SJCRH30 (cell line): ENCODE measurements around the gene JAKMIP2. TPM values are rescaled to one million over a fixed set of nuclear protein-coding genes. Genes with fewer than 3 reads are reported as not detected.
"Not testable (repeated sequence)": the region's sequence is repeated elsewhere in the genome, so short reads cannot be mapped to it uniquely, and the experiment has no call there.

Experiments used
- DNase-seq, 2 experiments: peaks; one replicate each; pipeline ENCODE4 v3.0.0-alpha.2; 2015 to 2020
- H3K27ac ChIP-seq: fragments of 250-450 bp; sonication (Bioruptor Pico); 2 replicates; pipeline ENCODE4 v1.5.1; 2020; ENCODE audit warnings: mild to moderate bottlenecking, moderate library complexity
- H3K27me3 ChIP-seq: fragments of 250-450 bp; sonication (Bioruptor Pico); 2 replicates; pipeline ENCODE4 v1.5.1; 2020; ENCODE audit warnings: mild to moderate bottlenecking, moderate library complexity
- H3K36me3 ChIP-seq: fragments of 250-450 bp; sonication (Bioruptor Pico); 2 replicates; pipeline ENCODE4 v1.5.1; 2020; ENCODE audit warnings: mild to moderate bottlenecking, moderate library complexity
- H3K4me1 ChIP-seq: fragments of 250-450 bp; sonication (Bioruptor Pico); 2 replicates; pipeline ENCODE4 v1.5.1; 2020; ENCODE audit warnings: mild to moderate bottlenecking, moderate library complexity
- H3K4me3 ChIP-seq: fragments of 250-450 bp; sonication (Bioruptor Pico); 2 replicates; pipeline ENCODE4 v1.5.1; 2020; ENCODE audit warnings: mild to moderate bottlenecking, moderate library complexity
- H3K9me3 ChIP-seq: fragments of 250-450 bp; sonication (Bioruptor Pico); replicated peaks from 2 replicates; pipeline ENCODE4 v1.5.1; 2020; ENCODE audit warnings: mild to moderate bottlenecking, moderate library complexity
- total RNA-seq: library from RNA; depleted of rRNA; stranded (reverse); fragments of >200 nt; shearing (Covaris generic); gene quantifications from 2 replicates; pipeline ENCODE4 v1.2.3, GENCODE V29; 2014

Gene JAKMIP2
- total RNA-seq, 1 experiment from 2014 or later, result 88.6 TPM

DNA sequence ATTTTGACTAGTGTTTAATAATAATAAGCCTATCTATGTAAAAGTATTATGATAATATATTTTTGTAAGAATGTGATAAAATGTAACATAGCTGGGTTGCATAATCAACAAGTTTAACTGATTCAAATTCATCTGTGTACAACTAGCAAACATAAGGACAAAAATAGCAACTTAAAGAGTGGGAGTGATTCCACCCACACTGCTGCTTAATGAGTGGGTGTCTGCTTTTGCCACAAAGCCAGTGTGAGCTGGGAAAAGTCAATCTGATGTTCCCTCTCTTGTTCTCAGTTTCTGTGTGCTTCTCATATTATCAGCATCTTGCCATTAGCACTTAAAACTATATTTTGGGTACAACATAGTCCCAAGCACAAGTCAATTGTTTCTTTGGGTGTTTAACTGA is 161.5 kb downstream of the JAKMIP2 start:
- peaks cover 64% of the 10 kb centered on the region for H3K36me3 ChIP-seq

DNA sequence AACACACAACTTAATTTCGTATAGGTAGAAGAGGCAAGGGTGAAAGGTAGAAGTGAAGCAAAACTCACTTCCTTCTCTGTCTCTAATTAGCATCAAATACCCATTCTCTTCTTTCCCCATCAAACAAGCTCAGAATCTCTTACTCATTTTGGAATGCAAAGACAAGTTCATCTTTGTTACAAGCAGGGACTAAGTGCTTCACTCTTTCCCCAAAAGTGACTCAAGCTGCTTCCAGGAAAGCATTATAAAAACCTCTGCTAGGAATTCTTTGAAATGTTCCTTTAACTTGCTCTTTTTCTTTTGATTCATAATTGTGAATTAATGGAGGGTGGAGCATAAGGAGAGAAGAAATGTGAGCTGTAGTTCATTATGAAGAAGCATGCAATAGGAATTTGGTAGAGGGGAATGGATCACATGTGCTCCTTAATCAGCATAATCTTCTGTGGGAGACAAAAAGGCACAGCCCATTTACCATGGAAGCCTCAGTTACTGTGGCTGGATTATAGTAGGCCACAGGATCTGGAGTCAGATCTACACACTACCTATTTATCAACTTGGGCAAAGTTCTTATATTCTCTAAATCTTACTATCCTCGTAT is 163.1 kb downstream of the JAKMIP2 start:
- Histone ChIP-seq H3K27me3 (no peaks in the 10 kb centered on the region), H3K4me1 (no peaks in the 10 kb centered on the region), H3K36me3 (peaks cover 68% of the 10 kb centered on the region), H3K9me3 (no peaks in the 10 kb centered on the region), H3K4me3 (no peak overlapping the region), H3K27ac (no peak overlapping the region)
- no peak for DNase-seq

More for the DNA sequence above, 161.5 kb downstream of the JAKMIP2 start:
- DNase-seq, result no peak
- no peak overlapping the region for H3K27ac ChIP-seq
- H3K4me3 ChIP-seq, result no peak overlapping the region
- H3K9me3 ChIP-seq, result no peaks in the 10 kb centered on the region
- no peaks in the 10 kb centered on the region for H3K4me1 ChIP-seq
- H3K27me3 ChIP-seq, result no peaks in the 10 kb centered on the region

DNA sequence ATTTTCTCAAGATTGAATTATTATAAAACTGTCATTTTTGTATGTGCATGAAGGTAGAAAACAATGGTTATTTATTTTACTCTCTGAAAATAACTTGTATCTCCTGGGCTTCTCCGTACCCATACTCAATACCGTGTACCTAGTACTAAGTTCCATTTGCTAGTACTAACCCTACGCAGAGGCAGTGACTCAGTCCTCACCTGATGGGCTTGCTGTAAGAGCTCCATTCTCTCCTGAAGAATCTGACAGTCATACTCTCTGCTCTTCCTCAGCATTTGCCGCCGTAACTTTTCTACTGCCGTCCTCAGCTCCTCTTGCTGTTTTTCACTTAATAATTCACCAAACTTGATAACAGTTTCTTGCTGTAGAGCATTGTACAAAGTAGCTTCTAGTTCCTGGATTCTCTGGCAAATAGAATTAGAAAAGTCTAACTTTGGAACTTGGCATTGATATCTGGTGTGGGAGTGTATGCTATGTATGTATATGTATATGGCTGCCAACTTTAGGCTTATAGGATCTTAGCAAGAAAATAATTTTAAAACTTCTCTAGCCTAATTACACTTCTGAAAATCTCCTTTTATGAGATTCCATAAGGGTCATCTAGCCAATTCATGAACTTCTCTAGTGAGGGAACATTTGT is 164.7 kb downstream of the JAKMIP2 start:
- Histone ChIP-seq H3K27ac (no peak overlapping the region), H3K4me1 (no peaks in the 10 kb centered on the region), H3K27me3 (no peaks in the 10 kb centered on the region), H3K4me3 (no peak overlapping the region), H3K9me3 (no peaks in the 10 kb centered on the region), H3K36me3 (peaks cover 65% of the 10 kb centered on the region)
- DNase-seq, result no peak

DNA sequence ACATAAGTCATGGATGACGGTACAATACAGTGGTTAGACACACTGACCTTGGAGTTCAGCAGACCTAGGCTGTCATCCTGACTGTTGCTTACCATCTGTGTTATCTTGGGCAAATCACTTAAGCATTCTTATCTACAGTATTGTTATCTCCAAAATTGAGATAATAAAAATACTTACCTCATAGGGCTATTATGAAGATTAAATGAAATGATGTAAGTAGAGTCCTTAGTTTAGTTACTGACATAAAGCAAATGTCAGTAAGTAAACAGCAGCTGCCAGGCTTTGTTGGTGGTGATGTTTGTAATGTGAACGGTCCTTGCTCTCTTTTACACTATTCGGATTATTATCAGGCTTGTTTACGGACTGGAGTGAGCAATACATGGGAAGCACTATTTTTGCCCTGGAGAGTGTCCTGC is 165.3 kb downstream of the JAKMIP2 start:
- Histone ChIP-seq H3K27me3 (no peaks in the 10 kb centered on the region), H3K27ac (no peak overlapping the region), H3K9me3 (no peaks in the 10 kb centered on the region), H3K4me3 (no peak overlapping the region), H3K4me1 (no peaks in the 10 kb centered on the region), H3K36me3 (peaks cover 69% of the 10 kb centered on the region)
- DNase-seq, result no peak

DNA sequence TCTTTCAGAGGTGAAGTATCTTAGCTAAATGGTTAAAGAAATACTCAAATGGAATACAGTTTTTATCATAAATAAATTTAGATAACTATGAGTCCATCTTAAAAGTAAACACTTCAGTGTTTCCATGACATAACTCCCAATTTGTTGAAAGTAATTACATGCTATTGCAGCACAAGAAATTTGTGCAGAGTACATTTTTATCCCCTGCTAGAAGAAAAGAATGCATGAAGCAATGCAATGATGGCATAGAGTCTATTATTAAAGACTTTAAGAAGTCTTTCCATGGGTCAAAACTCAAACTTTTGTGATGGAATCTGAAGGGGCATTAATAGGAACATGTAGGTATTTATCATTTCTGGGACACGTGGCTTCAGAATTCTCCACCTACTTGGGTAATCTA is 166.1 kb downstream of the JAKMIP2 start:
- H3K36me3 ChIP-seq, result peaks cover 77% of the 10 kb centered on the region
- H3K27me3 ChIP-seq, result no peaks in the 10 kb centered on the region
- no peaks in the 10 kb centered on the region for H3K9me3 ChIP-seq
- no peak overlapping the region for H3K27ac ChIP-seq
- DNase-seq, result no peak
- H3K4me3 ChIP-seq, result no peak overlapping the region
- H3K4me1 ChIP-seq, result no peaks in the 10 kb centered on the region

DNA sequence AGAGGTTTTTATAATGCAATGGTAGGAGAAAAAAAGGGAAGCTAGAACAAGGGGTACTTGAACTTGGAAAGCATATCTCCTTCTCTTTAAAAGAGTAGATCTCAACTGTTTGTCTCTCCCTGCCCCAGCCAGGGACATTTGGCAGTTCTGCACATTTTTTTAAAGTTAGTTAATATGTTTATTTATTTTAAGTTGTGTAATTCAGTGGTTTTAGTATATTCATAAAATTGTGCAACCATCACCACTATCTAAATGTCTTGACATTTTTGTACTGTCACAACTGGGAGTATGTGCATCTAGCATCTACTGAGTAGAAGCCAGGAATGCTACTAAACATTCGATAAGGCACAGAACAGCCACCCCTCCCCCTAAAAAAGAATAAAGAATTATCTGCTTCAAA is 169.2 kb downstream of the JAKMIP2 start:
- Histone ChIP-seq H3K4me3 (no peak overlapping the region), H3K9me3 (0 out of 2 replicates have a peak, but pooled peaks cover 6% of the 10 kb centered on the region), H3K4me1 (no peaks in the 10 kb centered on the region), H3K27ac (no peak overlapping the region), H3K36me3 (peaks cover 74% of the 10 kb centered on the region), H3K27me3 (no peaks in the 10 kb centered on the region)
- no peak for DNase-seq

DNA sequence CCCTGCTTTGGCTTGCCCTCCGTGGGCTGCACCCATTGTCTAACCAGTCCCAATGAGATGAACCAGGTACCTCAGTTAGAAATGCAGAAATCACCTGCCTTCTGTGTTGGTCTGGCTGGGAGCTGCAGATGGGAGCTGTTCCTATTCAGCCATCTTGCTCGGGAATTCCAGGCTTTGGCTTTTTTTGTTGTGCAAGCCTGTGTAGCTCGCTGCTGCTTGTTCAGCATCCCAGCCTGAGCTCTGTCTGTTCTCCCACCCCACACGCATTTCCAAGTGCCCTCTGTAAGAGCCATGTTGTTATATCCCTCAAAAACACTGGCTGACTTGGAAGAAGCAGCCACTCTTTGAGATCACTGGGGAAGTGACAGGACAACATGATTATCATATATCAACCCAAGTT is 171.0 kb downstream of the JAKMIP2 start:
- Histone ChIP-seq H3K27ac (no peak overlapping the region), H3K36me3 (peaks cover 62% of the 10 kb centered on the region), H3K9me3 (0 out of 2 replicates have a peak, but pooled peaks cover 6% of the 10 kb centered on the region), H3K4me3 (no peak overlapping the region), H3K4me1 (no peaks in the 10 kb centered on the region), H3K27me3 (no peaks in the 10 kb centered on the region)
- no peak for DNase-seq

DNA sequence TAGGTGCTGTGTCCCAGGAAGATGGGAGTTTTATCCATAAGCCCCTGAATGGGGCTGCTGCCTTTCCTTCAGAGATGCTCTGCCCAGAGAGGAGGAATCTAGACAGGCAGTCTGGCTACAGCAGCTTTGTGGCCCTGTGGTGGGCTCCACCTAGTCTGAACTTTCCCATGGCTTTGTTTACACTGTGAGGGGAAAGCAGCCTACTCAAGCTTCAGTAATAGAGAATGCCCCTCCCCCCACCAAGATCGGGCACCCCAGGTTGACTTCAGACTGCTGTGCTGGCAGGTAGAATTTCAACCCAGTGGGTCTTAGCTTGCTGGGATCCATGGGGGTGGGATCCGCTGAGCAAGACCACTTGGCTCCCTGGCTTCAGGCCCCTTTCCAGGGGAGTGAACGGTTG is 171.7 kb downstream of the JAKMIP2 start:
- Histone ChIP-seq H3K36me3 (peaks cover 59% of the 10 kb centered on the region), H3K27me3 (no peaks in the 10 kb centered on the region), H3K27ac (no peak overlapping the region), H3K4me3 (no peak overlapping the region), H3K9me3 (0 out of 2 replicates have a peak, but pooled peaks cover 6% of the 10 kb centered on the region), H3K4me1 (no peaks in the 10 kb centered on the region)
- no peak for DNase-seq

DNA sequence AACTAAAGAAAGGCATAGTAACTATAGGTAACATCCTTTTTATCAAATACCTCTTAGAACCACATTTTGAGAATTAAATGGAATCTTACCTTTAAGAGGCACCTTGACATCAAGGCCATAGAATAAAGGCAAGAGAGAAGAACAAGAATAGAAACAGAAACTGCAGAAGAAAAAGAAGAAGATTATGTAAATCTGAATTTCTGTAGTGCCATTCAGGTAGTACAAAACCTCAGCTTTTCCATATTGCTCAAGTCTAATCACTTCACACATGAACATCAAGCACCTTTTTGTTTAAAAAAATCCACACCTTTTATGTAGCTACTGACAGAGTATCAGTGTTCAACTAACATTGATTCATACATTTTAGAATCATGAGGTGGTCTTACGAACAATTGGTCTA is 180.9 kb downstream of the JAKMIP2 start:
- no peaks in the 10 kb centered on the region for H3K27me3 ChIP-seq
- no peak for DNase-seq
- H3K4me3 ChIP-seq, result no peak overlapping the region
- H3K36me3 ChIP-seq, result peaks cover 61% of the 10 kb centered on the region
- no peaks in the 10 kb centered on the region for H3K4me1 ChIP-seq
- no peaks in the 10 kb centered on the region for H3K9me3 ChIP-seq
- H3K27ac ChIP-seq, result no peak overlapping the region

DNA sequence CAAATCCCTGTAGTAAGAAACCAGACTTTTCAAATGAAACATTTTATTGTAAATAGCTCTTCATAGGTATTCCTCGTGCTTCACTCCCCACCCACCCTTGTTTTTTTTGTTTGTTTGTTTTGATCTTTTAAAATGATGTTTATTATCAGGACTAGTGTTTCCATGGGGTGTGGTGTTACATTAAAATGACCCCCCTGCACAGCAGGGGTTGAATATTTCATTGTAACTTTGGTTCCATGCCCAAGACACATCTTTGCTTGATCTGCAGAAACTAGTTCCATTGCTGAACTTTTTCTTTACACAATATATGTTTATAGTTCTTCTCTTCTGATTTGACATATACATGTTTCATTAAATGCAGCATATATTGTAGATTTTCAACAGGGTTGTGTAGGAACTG is 191.4 kb downstream of the JAKMIP2 start:
- H3K4me3 ChIP-seq, result no peak overlapping the region
- no peak overlapping the region for H3K27ac ChIP-seq
- peaks cover 53% of the 10 kb centered on the region for H3K36me3 ChIP-seq
- no peaks in the 10 kb centered on the region; the same call in 1 of the 2 replicates for H3K9me3 ChIP-seq
- H3K4me1 ChIP-seq, result no peaks in the 10 kb centered on the region
- no peaks in the 10 kb centered on the region for H3K27me3 ChIP-seq
- DNase-seq, result no peak

DNA sequence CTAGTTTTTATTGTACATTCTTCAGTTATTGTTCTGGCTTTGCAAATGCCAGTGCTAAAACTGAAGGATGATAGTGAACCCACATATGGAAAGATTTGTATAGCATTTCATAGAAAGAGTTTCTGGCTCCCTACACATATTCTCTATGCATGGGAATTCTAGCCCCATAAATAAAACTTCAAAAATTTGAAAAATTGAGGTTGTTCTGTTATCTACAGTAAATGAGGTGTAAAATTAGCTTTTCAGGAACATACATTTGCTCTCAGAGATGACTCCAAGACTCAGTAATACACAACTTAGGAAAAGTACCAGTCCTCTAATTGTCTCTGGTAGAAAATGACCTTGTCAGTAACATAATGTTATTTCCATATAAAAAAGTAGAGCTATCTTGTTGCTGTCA is 192.4 kb downstream of the JAKMIP2 start:
- no peak for DNase-seq
- Histone ChIP-seq H3K27ac (no peak overlapping the region), H3K36me3 (peaks cover 44% of the 10 kb centered on the region), H3K4me1 (no peaks in the 10 kb centered on the region), H3K4me3 (no peak overlapping the region), H3K9me3 (no peaks in the 10 kb centered on the region; the same call in 1 of the 2 replicates), H3K27me3 (no peaks in the 10 kb centered on the region)

DNA sequence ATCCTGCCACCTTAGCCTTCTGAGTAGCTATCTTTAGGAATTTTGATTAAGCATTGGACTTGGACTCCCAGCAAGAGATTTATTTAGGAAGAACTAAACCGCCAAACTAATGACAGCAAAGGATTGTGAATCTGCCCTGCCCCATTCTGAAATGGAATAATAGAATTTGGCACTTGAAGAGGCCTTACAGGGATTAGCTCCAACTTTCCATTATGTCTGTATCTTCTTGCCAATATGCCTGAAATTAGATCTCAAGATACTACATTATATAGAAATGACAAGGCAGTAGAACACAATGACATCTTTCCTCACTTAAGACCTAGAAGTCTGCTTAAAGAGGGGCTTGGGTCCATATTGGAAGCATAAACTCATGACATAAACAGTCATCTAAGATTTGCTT is 195.7 kb downstream of the JAKMIP2 start:
- no peaks in the 10 kb centered on the region for H3K4me1 ChIP-seq
- H3K4me3 ChIP-seq, result no peak overlapping the region
- no peak overlapping the region for H3K27ac ChIP-seq
- DNase-seq, result no peak
- no peaks in the 10 kb centered on the region for H3K9me3 ChIP-seq
- peaks cover 21% of the 10 kb centered on the region for H3K36me3 ChIP-seq
- H3K27me3 ChIP-seq, result no peaks in the 10 kb centered on the region

DNA sequence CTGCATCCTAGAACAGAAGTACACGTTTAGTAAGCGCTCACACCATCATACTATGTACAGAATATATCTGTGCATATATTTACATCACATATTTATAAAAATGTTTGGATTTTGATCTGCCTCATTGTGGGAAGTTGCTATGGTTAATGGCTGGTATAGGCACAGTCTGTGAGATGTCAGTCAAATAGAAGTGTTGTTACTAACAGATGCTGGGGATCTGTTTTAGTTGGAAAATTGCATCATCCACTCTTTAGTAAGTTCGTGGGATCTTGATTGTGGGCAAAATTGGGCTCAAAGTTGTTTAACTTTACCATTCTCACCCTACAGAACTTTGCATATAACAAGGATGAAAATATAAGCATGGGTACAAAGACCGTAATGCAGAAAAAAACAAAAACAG is 196.3 kb downstream of the JAKMIP2 start:
- Histone ChIP-seq H3K27me3 (no peaks in the 10 kb centered on the region), H3K9me3 (no peaks in the 10 kb centered on the region)
- no peak for DNase-seq

DNA sequence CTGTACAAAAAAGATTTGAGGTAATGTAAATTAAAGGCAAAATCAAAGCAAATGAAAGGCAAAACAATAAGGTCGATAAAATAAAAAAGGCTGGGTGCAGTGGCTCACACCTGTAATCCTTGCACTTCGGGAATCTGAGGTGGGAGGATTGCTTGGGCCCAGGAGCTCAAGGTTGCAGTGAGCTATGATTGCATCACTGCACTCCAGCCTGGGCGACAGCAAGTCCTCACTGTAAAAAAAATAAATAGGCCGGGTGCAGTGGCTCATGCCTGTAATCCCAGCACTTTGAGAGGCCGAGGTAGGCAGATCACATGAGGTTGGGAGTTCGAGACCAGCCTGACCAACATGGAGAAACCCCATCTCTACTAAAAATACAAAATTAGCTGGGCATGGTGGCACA is 200.3 kb downstream of the JAKMIP2 start:
- not testable (repeated sequence) for H3K4me1 ChIP-seq, H3K27ac ChIP-seq, H3K27me3 ChIP-seq, H3K4me3 ChIP-seq, DNase-seq, H3K9me3 ChIP-seq, H3K36me3 ChIP-seq

More for the DNA sequence above, 196.3 kb downstream of the JAKMIP2 start:
- Histone ChIP-seq H3K27ac (no peak overlapping the region), H3K4me3 (no peak overlapping the region), H3K36me3 (peaks cover 15% of the 10 kb centered on the region), H3K4me1 (no peaks in the 10 kb centered on the region)

DNA sequence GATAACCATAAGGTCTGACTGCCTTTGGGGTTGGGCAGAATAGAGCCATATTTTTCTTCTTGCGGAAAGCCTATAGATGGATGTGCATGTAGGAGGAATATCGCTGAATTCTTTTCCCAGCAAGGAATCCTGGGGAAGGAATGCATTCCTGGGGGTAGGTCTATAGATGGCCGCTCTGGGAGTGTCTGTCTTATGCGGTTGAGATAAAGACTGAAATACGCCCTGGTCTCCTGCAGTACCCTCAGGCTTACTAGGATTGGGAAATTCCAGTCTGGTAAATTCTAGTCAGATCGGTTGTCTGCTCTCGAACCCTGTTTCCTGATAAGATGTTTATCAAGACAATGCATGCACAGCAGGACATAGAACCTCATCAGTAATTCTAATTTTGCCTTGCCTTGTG is 202.1 kb downstream of the JAKMIP2 start:
- H3K9me3 ChIP-seq, DNase-seq, H3K4me3 ChIP-seq, H3K27ac ChIP-seq, H3K4me1 ChIP-seq, H3K36me3 ChIP-seq, H3K27me3 ChIP-seq: not testable (repeated sequence)
